Measurements from ENCODE around the gene PTTG1.
"Not testable (repeated sequence)": the region's sequence is repeated elsewhere in the genome, so short reads cannot be mapped to it uniquely, and the experiment has no call there.

The PTTG1 gene

DNA sequence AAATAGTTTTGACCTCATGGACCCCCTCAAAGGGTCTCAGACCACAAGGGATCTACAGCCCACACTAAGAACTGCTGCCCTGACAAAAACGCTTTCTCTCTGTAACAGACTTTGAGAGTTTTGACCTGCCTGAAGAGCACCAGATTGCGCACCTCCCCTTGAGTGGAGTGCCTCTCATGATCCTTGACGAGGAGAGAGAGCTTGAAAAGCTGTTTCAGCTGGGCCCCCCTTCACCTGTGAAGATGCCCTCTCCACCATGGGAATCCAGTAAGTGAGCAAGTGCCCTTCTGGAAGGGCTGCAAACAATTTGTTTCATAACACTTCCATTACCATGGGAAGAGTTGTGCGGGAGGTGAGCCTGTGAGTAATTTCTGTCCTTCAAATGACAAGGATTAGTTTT is 6.0 kb downstream of the PTTG1 start:
- no peak for DNase-seq

GRCh38 chr5:160432196-160432595 is 10.5 kb downstream of the PTTG1 start:
- DNase-seq: no peak

DNA sequence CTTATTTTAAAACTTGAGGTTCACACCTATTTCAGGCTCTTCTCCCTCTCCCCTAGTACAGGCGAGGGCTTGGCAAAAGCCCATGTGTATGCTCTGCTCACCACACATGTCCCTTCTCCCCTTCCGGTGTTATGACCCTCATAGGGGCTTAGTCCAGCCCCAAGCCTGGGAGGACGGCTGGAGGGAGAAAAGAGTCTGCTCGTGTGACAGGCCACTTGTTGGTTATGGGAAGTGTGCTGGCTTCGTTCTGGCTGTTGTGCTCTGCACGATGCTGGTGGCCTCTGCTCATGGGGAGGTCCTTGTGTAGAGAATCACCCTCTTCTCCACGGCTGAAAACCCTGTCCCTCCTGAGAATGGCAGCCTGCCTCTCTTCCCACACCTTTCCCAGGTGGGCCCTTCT is 11.1 kb downstream of the PTTG1 start:
- DNase-seq: no peak

DNA sequence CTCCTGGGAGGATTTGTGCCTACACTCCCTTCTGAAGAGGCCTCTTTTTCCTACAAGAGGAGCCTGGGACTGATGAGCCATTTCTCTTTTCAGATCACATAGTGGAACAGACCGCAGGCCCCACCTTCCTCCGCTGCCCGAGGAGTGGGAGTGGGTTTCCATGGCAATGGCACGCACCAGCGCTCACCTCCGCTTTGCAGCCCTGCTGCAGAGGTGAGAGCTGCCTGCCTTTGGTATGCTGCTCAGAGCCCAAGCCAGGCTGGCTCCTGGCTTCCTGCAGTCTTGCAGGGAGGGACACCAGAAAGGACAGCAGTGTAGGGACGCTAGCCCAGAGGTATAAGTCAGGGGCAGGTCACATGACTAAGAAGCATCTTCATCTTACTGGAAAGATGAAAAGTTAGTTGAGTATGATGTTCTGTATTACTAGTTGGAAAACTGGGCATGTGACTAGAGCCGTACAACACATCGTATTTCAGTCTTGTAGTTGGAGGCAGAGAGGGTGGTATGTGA is 12.4 kb downstream of the PTTG1 start:
- DNase-seq: peak; percentile 17

GRCh38 chr5:160435532-160435931 is 13.9 kb downstream of the PTTG1 start:
- no peak for DNase-seq

- no peak for DNase-seq
Observed at GRCh38 chr5:160436017-160436416, 14.4 kb downstream of the PTTG1 start.

GRCh38 chr5:160436661-160437060 is 15.0 kb downstream of the PTTG1 start:
- not testable (repeated sequence) for DNase-seq

GRCh38 chr5:160437271-160437670 is 15.6 kb downstream of the PTTG1 start:
- DNase-seq: no peak

GRCh38 chr5:160438316-160439204 is 16.9 kb downstream of the PTTG1 start:
- peak; percentile 51 for DNase-seq

GRCh38 chr5:160439205-160439600 is 17.5 kb downstream of the PTTG1 start:
- peak; percentile 68 for DNase-seq

DNA sequence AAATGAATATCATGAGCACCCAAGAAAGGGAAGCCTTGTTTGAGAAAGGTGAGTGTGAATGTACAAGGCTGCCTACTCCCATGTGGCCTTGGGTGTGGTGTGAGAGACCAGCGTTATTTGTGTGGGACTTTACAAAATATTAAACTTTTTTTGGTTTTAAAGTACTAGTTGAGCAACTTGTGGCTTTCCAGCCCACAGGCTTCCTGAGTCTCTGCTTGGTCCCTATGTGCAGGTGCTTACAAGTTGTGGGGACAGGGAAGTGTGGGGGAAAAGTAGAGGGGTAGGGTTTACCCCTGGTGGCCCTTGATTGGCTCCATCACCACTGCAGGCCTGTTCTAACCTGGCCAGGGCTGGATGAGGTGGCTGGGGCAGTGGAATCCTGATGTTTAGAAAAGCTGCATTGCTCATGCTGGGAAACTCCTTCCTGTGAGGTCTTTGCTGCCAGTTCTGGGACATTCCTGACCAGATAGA is 19.7 kb downstream of the PTTG1 start:
- DNase-seq: no peak

DNA sequence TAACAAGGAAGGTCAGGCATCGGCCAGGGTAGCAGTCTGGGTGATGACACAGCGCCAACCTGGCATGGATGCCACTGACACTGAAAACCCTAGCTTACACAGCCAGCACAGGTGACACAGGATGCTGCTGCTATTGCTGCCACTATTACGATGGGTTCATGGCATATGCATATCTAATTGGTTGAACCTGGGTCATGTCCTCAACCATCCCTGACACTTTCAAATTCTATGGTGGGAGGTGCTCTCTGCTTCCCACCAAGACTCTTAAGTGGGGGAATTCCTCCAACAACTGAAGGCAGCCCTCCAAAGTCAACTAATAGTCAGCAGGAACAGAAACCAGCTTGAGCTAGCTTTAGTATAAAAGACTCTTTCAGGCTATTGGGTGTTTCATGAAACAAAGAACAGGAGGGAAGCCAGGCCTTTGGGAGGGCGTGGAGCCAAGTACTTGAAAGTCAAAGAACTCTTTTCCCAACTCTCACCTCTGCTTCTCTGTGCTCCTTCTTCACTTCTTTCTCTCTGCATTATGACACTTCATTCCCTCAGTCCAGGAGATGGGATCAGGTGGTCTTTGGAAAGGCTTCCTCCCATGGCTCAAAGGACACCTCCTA is 21.3 kb downstream of the PTTG1 start:
- no peak for DNase-seq

DNA sequence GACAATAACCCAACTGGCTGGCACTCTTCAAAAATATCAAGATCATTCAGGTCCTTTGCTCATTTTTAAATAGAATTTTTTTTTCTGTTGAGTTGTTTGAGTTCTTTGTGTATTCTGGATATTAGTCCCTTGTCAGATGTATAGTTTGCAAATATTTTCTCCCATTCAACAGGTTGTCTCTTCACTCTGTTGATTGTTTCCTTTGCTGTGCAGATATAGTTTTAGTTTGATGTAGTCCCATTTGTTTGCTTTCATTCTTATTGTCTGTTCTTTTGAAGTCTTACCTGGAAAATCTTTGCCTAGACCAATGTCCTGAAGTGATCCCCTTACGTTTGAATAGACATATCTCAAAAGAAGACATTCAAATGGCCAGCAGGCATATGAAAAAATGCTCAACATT is 22.8 kb downstream of the PTTG1 start:
- DNase-seq: no peak

DNA sequence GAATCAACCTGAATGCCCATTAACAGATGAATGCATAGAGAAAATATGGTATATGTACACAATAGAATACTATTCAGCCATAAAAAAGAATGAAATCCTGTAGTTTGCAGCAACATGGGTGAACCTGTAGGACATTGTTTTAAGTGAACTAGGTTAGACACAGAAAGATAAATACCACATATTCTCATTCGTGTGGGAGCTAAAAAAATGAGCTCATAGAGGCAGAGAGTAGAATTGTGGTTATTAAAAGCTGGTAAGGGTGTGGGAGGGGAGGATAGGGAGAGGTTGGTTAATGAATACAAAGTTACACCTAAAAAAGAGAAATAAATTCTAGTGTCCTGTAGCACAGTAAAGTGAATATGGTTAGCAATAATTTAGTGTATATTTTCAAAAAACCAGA is 23.5 kb downstream of the PTTG1 start:
- DNase-seq: no peak

GRCh38 chr5:160445751-160446150 is 24.1 kb downstream of the PTTG1 start:
- DNase-seq: no peak

GRCh38 chr5:160448886-160449285 is 27.2 kb downstream of the PTTG1 start:
- DNase-seq: no peak

GRCh38 chr5:160449458-160449857 is 27.8 kb downstream of the PTTG1 start:
- DNase-seq: no peak

GRCh38 chr5:160450164-160450932 is 28.7 kb downstream of the PTTG1 start:
- peak; percentile 7 for DNase-seq

DNA sequence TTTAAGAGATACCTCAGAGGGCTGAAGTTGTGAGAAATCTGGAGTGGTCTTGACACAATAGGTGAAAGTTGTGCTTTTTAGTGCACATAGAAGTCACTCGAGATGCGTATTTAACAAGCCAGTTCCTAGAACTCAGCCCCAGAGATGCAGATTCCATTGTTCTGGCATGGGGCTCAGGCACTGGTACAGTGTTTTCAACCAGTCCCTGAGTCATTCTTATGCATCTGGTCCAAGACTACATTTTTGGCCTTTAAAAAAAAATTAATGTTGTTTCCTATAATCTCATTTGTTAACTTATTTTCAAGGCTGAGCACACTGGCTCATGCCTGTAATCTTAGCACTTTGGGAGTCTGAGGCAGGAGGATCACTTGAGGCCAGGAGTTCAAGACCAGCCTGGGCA is 29.6 kb downstream of the PTTG1 start:
- no peak for DNase-seq

GRCh38 chr5:160452036-160452435 is 30.4 kb downstream of the PTTG1 start:
- DNase-seq: no peak

DNA sequence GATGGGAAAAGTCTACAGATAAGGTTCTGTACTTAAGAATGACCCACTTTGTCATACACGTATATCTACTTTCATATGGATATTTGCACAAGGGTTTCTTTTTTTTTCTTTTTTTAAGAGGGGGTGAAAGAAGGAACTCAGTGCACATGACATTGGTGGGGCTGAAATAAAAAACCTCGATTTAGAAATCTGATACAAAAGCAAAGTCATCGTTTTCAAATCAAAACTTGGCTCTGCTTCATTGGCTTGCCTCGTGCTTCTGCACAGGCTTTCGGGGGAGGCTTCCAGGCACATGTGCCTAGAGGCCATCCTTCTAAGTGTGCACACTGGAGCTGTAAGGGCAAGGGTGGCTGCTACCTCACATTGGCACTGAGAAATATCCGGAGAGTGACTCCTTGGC is 31.1 kb downstream of the PTTG1 start:
- no peak for DNase-seq

DNA sequence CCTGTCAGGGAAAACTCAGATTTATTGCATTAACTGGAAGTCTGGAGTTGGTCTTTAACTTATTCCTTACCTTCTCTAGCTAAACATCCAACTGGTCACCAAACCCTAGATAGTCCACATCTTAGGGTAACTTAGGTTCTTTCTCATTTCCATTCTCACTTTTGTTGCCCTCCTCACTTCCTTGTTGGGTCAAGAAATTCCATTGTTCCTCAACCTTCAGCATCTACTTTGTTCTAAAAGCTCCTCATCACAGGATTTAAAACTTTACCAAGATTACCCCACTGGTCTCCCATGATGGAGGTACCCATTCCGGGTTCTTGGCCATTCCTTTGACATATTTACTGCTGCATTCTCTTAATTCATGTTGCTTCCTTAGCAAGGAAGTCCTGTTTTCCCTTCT is 32.1 kb downstream of the PTTG1 start:
- DNase-seq: no peak

DNA sequence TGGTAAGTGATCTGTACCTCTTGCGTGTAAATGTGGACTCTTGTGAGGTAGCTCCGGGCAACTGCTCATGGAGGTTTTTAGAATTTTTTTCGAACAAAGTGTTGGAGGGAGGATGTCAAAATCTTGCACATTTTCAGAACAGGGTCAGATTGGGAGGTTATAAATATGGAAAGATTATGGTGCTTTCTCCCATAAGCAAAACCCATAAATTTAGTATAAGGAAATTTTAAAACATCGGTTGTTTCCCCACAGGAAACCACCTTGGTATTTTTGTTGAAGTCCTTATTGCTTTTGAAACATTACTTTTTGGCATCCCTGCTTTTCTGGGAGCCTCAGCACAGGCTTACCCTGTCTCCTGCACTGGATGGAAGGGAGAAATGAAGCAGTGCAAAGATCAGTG is 33.9 kb downstream of the PTTG1 start:
- DNase-seq: no peak
